Keratinocyte (primary cell): ENCODE data around the gene FOXQ1.

ENCODE experiments used
- EZH2 ChIP-seq: IDR thresholded peaks from one replicate; pipeline ENCODE4 v1.6.1; 2012; ENCODE audit warnings: inconsistent platforms, mild to moderate bottlenecking, low read length, moderate library complexity
- TF ChIP-seq, protein P1 (sequence below), 3 experiments: IDR thresholded peaks in 1 of 3; conservative IDR thresholded peaks in 1 of 3; optimal IDR thresholded peaks in 1 of 3; 2 replicates in 2 of 3; 3 replicates in 1 of 3; pipeline versions ENCODE3 to v1.5.1; 2011; ENCODE audit warnings: low read length in 3 of 3, mild to moderate bottlenecking in 3 of 3, moderate library complexity in 2 of 3, control low read depth in 1 of 3, inconsistent platforms in 1 of 3; ENCODE audit not compliant: insufficient read depth in 2 of 3; ENCODE audit errors: extremely low read depth in 1 of 3

DNA sequence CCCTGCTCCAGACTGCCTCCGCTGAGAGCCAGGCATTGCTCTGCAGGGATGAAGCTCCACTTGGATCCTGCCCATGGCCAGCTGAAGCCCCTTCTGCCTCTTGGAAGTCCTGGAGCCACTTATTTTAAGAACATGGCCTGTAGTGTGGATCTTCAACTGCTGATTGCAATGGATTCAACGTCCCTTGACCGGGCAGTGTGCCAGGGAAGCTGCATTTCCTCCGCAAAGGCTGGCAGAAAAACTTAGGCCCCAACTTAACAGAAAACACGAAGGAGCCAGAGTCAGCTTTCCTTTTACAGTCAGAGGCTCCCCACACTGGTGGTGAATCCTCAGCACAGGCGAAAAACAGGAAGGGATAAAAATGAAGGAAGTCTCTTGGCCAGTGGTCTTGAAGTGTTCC, 26.3 kb upstream of the FOXQ1 start:
- TF ChIP-seq, protein P1, sequence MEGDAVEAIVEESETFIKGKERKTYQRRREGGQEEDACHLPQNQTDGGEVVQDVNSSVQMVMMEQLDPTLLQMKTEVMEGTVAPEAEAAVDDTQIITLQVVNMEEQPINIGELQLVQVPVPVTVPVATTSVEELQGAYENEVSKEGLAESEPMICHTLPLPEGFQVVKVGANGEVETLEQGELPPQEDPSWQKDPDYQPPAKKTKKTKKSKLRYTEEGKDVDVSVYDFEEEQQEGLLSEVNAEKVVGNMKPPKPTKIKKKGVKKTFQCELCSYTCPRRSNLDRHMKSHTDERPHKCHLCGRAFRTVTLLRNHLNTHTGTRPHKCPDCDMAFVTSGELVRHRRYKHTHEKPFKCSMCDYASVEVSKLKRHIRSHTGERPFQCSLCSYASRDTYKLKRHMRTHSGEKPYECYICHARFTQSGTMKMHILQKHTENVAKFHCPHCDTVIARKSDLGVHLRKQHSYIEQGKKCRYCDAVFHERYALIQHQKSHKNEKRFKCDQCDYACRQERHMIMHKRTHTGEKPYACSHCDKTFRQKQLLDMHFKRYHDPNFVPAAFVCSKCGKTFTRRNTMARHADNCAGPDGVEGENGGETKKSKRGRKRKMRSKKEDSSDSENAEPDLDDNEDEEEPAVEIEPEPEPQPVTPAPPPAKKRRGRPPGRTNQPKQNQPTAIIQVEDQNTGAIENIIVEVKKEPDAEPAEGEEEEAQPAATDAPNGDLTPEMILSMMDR (optimal IDR thresholded peaks at IDR 0.05 in 1 of 3, IDR thresholded peaks at IDR 0.05 in 1 of 3, conservative IDR thresholded peaks at IDR 0.05 in 1 of 3; ENCODE audit: extremely low read depth in 1 of 3, insufficient read depth in 2 of 3, low read length in 3 of 3) = no peak
- no peak for TF ChIP-seq EZH2
